Stimulated activated CD4-positive, alpha-beta T cell treated with anti-CD3 and anti-CD28 coated beads, Interleukin-2, amount 100 ng/mL, for 24 hours (primary cell): Measurements from ENCODE around the gene CCDC138.

ENCODE experiments used
- DNase-seq, 2 donors: peaks; one replicate each; pipeline ENCODE4 v3.0.0-alpha.2; 2020

CCDC138 gene

DNA sequence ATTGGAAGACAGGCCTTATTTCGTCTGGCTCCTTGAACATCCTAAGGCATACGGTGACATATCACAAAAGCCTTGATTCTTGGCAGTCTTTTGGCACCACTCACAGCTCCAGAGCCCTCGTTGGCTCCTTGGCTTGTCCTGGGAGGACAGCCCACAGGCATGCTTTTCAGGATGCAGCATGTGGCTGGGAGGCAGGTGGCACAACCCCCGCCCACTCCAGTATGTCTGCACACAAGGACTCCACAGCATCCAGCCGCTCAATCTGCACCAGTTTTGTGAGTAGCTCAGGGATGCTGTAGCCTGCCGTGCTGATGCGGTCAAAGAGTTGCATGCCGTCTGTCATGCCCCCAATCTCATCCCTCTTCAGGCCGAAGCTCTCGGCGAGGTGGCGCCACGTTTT, 110.2 kb downstream of the CCDC138 start:
- no peak for DNase-seq

GRCh38 chr2:108898315-108899082, 111.9 kb downstream of the CCDC138 start:
- no peak for DNase-seq

- no peak for DNase-seq
These were observed 118.1 kb downstream of the CCDC138 start for GRCh38 chr2:108904680-108905079.

- no peak for DNase-seq
These were observed 118.6 kb downstream of the CCDC138 start for GRCh38 chr2:108905176-108905575.

DNA sequence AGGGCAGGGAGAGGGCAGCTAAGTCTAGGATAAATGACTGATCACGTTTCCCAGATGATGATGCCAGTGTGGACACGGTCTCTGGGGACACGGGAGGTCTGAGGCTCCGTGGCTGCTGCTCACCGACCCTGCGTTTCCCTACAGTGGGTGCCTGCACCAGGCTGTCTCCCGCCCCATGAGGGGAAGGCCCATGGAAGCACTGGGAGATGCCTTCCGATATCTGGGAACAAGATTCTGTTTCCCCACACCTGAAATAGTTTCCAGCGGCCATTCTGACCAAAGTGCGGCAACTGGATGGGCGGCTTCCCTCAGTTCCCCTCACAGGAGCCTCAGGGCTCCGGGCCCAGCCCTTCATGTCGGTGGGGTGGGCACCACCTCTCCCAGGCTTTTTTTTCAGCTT, 119.3 kb downstream of the CCDC138 start:
- no peak for DNase-seq

- DNase-seq = no peak
These were observed 120.0 kb downstream of the CCDC138 start for GRCh38 chr2:108906403-108907077.

DNA sequence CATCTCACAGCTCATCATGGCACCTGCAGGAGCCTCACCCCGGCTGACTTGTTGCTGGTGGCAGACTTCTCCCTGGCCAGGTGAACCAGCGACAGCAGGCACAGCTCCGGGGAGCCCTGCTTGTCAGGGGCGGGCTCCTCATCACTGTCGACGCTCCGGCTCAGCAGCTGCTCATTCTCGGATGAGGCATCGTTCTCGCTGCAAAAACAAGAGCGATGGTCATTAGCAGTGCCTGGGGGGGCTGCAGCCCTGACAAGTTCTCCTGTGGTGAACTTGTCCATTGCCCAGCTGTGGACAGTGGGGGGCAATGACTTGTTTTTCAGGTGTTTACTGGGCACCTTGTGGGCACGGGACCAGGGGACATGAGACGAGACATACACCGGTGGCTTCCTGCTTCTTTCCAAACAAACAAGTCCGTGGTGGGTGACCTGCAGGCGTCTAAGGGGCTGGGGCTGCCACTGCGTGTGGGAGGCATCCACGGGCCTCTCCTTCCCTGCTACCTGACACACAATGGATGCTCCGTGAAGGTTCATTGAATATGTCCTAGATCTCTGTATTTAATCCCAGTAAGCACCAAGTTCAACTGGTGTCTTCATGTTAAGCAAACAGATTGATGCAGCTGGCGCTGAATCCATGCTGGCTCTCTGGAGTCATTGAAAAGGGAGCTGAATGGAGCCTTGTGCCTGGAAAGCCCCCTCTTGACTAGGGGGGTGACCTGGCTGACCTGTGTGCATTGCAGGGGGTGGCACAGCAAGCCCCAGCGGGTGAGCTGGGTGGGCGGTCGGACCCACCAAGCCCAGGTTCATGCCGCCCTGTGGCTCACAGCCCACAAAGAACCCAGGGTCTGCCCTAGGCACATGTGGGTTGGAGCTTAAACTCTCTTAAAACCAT, 121.5 kb downstream of the CCDC138 start:
- no peak for DNase-seq

DNA sequence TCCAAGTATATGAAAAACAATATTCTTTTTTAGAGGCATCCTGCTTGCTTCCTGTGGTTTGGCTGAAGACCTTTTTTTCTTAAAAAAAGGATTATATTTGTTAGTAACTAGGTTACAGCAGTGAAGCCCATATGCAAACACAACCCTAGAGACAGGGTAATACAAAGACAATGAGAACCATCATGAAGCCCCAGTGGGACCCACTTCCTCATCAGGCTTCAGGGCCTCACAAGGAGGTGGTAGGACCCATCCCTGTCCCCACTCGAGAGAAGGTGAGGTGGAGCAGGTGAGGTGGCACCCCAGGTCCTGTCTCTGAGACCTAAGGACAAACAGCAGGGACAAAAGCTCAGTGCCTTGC, 122.1 kb downstream of the CCDC138 start:
- DNase-seq = no peak

GRCh38 chr2:108909275-108909823, 122.8 kb downstream of the CCDC138 start:
- no peak for DNase-seq

- no peak for DNase-seq
These were observed 123.5 kb downstream of the CCDC138 start for GRCh38 chr2:108910011-108910431.

DNA sequence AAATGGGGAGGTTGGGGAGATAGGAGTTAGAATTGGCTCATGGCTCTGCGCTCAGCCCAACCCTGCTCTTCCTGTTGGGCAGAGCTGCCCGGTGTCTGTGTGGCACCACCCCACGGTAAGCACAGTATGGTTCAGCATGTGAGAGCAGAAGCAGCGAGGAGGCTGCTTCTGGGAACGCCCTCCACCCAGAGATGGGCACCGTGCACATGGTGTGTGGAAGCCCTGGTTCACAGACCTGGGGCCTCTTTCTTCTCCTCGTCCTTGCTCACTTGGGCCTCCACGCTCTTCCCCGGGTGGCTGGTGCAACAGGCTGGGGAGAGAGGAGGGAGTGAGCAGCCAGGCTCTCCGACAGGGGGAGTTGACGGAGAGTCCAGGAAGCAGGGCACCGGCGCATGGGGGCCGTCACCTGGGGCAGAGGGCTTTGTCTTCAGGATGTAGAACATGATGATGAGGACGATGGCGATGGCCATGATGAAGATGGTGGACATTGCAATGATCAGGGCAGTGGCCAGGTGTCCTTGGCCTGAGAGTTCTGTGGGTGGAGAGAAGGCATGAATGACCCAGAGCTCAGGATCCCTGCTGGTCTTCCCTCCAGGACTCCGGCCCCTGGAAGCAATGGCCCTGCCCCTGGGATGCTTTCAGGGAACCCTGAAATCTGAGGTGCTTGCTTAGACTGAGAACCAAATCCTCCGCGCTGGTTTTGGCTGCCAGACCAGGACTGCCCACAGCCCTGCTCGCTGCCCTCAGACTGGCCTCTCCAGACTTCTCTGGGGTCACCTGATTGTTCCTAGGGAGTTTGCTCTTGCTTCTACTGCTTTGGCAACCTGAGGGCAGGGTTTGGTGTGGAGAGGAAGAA, 124.2 kb downstream of the CCDC138 start:
- no peak for DNase-seq

GRCh38 chr2:108911401-108911800, 124.8 kb downstream of the CCDC138 start:
- no peak for DNase-seq

DNA sequence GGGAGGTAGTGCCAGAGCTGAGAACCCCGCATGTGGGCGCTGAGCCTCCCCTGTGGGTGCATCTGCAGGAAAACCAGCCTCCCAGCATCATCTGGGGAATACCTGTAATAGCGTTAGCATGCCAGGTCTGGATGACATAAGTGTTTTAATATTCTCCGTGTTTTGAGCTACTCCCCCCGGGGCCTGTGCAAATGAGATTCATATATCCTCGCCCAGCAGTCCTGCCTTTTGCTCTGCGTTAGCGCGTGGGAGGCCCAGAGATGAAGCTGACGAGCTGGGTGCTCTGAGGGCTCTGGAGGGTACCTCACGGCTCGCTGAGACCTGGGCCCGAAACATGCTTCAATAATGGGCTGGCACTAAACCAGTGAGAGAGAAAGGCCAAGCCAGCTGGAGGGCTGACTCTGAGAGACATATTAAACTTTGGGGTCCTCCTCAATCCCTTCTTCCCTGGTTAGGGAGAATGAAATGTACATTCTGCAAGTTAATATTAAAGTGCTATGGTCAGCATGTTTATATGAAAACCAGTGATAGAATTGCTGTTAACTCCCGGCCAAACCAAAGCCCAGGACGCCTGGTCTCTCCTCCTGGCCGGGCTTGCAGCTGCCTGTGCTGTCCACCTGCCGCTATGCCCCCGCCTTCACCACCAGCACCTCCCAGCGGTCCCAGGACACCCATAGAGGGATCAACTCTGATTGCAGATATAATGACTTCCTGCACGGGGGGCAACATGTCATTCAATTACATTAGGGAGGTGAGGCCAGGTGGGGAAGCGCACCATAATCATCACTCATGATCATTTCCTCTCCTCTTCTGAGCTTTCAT, 125.4 kb downstream of the CCDC138 start:
- DNase-seq = no peak

DNA sequence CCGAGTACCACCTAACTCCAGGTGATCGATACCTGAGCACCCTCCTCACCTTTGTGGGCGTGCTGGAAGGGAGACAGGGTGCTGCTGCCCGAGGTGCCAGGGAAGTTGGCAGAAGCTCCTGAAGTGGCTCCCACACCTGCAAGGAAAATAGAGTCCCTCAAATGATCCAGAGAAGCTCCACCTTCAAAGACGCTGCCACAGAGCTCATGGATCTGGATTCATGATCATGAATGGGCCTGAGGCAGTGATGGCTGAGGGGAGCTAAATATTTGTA, 126.0 kb downstream of the CCDC138 start:
- no peak for DNase-seq

DNA sequence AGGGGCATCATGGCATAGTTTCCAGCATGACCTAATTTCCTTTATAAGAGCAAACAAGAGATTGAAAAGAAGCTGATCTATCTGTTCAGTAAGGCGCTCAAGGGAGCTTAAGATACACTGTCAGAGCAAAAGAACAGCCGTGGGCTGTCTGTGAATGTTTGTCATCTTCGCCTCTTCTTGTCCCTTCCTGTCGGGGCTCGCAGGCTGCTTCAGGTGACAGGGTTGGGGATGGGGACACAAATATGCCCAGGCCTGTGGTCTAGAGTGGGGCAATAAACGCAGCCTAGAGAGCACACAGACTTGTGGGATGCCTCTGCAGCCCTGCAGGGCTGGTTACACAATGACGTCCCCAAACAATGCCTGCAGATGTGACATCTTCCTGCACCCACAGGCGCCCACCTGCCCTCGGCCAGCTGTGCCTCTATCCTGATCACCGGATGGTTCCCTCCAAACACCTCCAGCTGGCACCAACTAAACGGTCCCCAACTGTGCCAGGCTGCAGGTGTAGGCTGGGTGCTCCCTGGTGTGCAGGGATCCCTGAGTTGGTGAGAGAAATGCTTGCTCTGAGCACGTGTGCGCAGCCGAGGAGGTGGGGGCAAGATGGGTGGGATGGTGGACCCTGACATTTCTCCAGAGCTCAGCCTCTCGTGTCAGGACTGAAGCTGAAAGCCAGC, 129.7 kb downstream of the CCDC138 start:
- peak in 1 of 2 donors; percentile 13 for DNase-seq

DNA sequence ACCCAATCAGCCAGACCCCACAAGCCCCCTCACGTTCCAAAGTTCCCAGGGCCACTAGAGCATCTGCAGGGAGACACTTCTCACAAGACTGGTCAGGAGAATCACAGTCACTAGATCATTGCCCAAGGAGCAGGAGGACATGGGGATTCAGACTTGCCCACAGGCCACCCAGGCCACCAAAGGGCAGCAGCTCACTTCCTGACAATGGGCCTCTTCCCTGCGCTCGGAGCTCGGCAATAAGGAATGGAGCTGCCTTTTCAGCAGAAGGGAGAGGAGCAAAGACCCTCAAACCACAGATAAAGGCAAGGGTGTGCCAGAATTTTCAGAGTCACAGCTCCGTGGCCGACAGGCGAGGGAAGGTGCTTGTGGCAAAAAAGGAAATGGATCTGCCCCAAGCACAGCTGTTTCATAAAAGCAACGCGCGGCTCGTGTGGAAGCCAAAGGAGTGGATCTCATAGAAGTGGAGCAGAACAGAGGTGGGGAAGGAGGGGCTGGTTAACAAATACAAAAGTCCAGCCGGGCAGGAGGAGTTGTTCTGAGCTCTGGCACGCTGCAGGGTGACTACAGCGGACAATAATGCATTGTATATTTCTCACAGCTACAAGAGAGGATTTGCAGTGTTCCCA, 130.3 kb downstream of the CCDC138 start:
- DNase-seq = peak in 1 of 2 donors; percentile 8

DNA sequence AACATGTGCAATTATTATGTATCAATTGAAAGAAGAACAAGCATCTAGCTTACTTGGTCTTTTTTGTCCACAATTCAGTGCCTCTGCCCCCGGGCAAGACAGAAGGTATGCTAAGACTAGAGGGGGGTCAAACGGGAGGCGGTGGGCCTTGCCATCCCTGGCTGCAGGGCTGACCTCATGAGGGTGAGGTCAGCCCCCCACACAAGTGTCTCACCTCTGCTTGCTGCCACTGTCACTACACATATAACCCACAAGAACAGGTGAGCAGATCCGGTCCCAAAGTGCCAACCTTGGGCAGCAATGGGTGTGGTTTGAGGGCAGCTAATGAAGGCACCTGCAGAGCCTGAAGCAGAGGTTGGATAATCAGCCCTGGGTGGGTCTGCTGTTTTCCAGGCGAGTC, 131.0 kb downstream of the CCDC138 start:
- peak in 1 of 2 donors; percentile 12 for DNase-seq

- DNase-seq = no peak
These were observed 131.7 kb downstream of the CCDC138 start for GRCh38 chr2:108918156-108918874.

- DNase-seq = no peak
These were observed 132.4 kb downstream of the CCDC138 start for GRCh38 chr2:108918941-108919341.
